DMS 273 (cell line): ENCODE data around the gene TNN.

Experiments used
- DNase-seq: peaks from one replicate; lab custom pipeline; 2025; ENCODE audit not compliant: unreplicated experiment; lab: John Stamatoyannopoulos, UW

Gene TNN

GRCh38 chr1:175197531-175197930, 129.9 kb downstream of the TNN start:
- no peak for DNase-seq
